Mesothelial cell of epicardium (in vitro differentiated cells): ENCODE measurements around the gene NDUFAF7. TPM values are rescaled to one million over a fixed set of nuclear protein-coding genes. Genes with fewer than 3 reads are reported as not detected.
"Not testable (repeated sequence)": the region's sequence is repeated elsewhere in the genome, so short reads cannot be mapped to it uniquely, and the experiment has no call there.

Experiments used
- DNase-seq, 2 experiments: peaks; one replicate each; pipeline ENCODE4 v3.0.0; 2021; ENCODE audit warnings: low spot score in 2 of 2; ENCODE audit not compliant: unreplicated experiment in 2 of 2
- H3K27ac Mint-ChIP-seq: 2 replicates; pipeline ENCODE4 v1.8.0; 2021; ENCODE audit warnings: mixed read lengths
- H3K27me3 Mint-ChIP-seq: 2 replicates; pipeline ENCODE4 v1.8.0; 2021; ENCODE audit warnings: low read depth, mixed read lengths
- H3K36me3 Mint-ChIP-seq: 2 replicates; pipeline ENCODE4 v1.8.0; 2021; ENCODE audit warnings: mixed read lengths
- H3K4me1 Mint-ChIP-seq: 2 replicates; pipeline ENCODE4 v1.8.0; 2021; ENCODE audit warnings: mixed read lengths
- H3K4me3 Mint-ChIP-seq: 2 replicates; pipeline ENCODE4 v1.8.0; 2021; ENCODE audit warnings: mild to moderate bottlenecking, moderate library complexity, mixed read lengths
- H3K9me3 Mint-ChIP-seq: 2 replicates; pipeline ENCODE4 v1.8.0; 2021; ENCODE audit warnings: mixed read lengths
- CTCF ChIP-seq: fragments of 200-600 bp; sonication (generic); IDR thresholded peaks from one replicate; pipeline ENCODE4 v1.5.0; 2021; ENCODE audit warnings: antibody characterized with exemption; ENCODE audit not compliant: unreplicated experiment
- total RNA-seq: library from RNA; stranded (reverse); gene quantifications from 3 replicates; pipeline ENCODE4 v1.2.1, GENCODE V29; 2021

NDUFAF7 gene
- total RNA-seq, 1 donor from 2014 or later: 27.0 TPM

- Mint-ChIP-seq H3K4me3 (no peak overlapping the region), H3K27me3 (peaks cover 9% of the 10 kb centered on the region), H3K36me3 (no peaks in the 10 kb centered on the region), H3K27ac (no peak overlapping the region), H3K4me1 (no peaks in the 10 kb centered on the region), H3K9me3 (no peaks in the 10 kb centered on the region)
- no peak for DNase-seq
- TF ChIP-seq CTCF: no peak
These were observed 41.2 kb upstream of the NDUFAF7 start for GRCh38 chr2:37190290-37190689.

DNA sequence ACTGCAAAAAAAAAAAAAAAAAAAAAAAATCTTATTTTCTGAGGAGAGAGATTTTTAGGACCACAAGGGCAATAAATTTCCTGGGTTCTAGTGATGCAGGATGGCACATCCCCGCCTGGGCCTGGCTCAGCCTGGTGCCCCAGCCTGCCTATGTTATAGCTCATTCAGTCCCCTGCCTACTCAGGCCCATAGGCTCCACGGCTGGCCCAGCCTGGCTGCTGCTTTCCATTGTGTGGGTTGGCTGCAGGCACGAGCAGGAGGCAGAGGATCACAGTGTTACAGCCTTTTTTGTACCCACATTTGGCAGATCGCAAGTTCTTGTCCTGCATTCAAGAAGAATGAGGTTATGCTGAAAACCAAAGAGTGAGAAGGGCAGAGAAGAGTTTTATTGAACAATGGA lies 40.2 kb upstream of the NDUFAF7 start:
- no peak overlapping the region for H3K4me3 Mint-ChIP-seq
- TF ChIP-seq CTCF: no peak
- peaks cover 5% of the 10 kb centered on the region for H3K27me3 Mint-ChIP-seq
- no peaks in the 10 kb centered on the region for H3K36me3 Mint-ChIP-seq
- no peaks in the 10 kb centered on the region for H3K4me1 Mint-ChIP-seq
- H3K27ac Mint-ChIP-seq: no peak overlapping the region
- no peaks in the 10 kb centered on the region for H3K9me3 Mint-ChIP-seq
- DNase-seq: no peak

DNA sequence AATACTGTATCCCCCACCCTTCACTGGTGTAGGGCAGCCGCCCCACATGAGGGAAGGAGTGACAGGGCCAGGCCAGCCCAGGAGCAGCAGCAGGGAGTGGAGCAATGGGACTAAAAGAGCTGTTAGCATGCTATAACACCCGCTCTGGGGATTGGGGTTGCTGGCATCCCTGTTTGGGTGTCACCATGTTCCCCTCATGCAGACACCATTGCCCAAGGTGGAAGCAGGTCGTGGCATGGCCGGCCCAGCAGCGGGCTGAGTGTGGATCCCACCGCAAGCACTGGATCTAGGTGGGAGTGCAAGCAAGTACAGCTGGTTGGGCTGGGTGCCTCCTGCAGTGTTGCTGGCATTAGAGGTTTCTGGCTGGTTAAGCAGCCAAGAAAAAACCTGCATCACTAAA lies 39.7 kb upstream of the NDUFAF7 start:
- H3K36me3 Mint-ChIP-seq: no peaks in the 10 kb centered on the region
- DNase-seq: no peak
- no peaks in the 10 kb centered on the region for H3K4me1 Mint-ChIP-seq
- H3K27ac Mint-ChIP-seq: no peak overlapping the region
- no peak for TF ChIP-seq CTCF
- H3K4me3 Mint-ChIP-seq: no peak overlapping the region
- no peaks in the 10 kb centered on the region for H3K9me3 Mint-ChIP-seq
- H3K27me3 Mint-ChIP-seq: peaks cover 4% of the 10 kb centered on the region

DNA sequence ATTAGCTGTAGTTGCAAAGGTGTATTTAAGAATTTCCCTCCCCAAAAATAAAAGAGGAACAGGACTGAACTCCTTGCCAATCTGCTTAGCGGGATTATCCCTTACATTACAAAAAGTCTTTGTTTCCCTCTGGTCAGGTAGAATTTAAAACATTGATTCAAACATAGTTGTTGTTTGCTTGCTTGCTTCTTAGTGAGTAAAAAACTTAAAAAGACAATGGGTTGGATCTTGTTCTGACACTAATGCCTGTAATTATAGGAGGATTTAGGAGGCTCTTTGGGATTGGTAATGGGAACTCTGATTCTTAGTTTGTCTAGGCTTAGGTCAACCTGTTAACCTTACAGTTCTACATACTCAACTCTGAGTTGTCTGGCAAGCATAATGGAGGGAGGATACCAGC lies 38.9 kb upstream of the NDUFAF7 start:
- no peak for TF ChIP-seq CTCF
- no peaks in the 10 kb centered on the region for H3K9me3 Mint-ChIP-seq
- no peak for DNase-seq
- no peak overlapping the region for H3K4me3 Mint-ChIP-seq
- no peaks in the 10 kb centered on the region for H3K4me1 Mint-ChIP-seq
- peaks cover 2% of the 10 kb centered on the region for H3K27me3 Mint-ChIP-seq
- H3K36me3 Mint-ChIP-seq: no peaks in the 10 kb centered on the region
- no peak overlapping the region for H3K27ac Mint-ChIP-seq

DNA sequence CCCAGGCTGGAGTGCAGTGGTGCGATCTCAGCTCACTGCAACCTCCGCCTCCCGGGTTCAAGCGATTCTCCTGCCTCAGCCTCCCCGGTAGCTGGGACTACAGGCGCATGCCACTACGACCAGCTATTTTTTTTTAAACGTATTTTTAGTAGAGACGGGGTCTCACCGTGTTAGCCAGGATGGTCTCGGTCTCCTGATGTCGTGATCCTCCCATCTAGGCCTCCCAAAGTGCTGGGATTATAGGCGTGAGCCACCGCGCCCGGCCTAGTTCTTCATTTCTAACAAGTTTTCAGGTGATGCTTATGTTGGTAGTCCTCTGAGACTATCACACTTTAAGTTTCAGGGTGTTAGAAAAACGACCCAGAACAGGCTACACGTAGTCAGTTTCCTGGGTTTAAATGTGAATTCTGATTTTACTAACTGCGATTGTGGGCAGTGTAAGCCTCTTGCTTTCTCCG lies 35.6 kb upstream of the NDUFAF7 start:
- H3K27me3 Mint-ChIP-seq, H3K27ac Mint-ChIP-seq, H3K4me3 Mint-ChIP-seq, H3K4me1 Mint-ChIP-seq, H3K9me3 Mint-ChIP-seq, H3K36me3 Mint-ChIP-seq, DNase-seq: not testable (repeated sequence)

DNA sequence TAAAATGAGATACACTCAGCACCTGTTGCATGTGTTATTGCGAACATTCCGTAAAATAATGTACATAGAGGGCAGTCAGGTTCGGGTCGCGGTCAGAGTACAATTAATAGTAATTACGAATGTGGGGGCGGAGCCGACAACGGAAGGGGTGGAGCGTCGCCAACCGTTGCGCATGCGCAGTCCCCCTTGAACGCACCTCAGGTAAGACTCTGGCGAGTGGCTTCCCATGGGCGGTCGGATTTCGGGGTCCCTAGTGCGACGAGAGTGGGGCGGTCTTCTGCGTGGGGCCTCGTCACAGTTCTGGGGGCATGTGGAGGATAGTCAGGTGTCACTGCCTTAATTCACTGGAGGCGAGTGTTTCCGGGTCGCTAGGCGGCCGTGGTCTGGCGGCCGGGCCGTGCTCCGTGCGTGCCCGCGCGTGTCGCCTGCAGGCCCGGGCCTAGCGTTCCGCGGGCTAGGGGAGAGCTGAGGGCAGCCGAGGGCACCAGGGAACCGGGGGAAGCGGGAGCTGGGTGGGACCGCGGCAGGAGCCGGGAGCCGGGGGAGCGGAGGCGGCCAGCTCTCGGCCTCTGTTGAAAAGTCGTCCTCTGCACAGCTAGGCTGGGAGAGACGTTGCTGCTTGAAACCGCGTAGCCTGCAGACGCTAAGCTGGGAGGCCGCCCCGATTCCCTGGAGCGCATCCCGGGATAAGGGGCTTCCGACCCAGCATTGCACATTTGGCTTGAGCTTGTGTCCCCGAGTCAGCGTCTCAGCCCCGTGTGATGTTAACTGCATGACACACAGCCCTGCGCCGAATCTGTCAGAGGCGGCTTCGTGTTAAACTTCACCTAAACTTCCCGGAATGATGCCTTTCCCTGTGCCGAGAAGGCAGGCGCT lies 34.9 kb upstream of the NDUFAF7 start, which contains the start of gene CEBPZOS:
Gene CEBPZOS (plus strand): TSS at position 177 of the 876 bp plus-strand sequence. CDS start 3,209 bp downstream, outside the sequence.
- TF ChIP-seq CTCF: no peak
- Mint-ChIP-seq H3K9me3 (no peaks in the 10 kb centered on the region), H3K36me3 (peaks cover 5% of the 10 kb centered on the region), H3K27ac (no peak within 1 kb of the TSS), H3K4me3 (no peak within 1 kb of the TSS), H3K4me1 (no peaks in the 10 kb centered on the region), H3K27me3 (no peaks in the 10 kb centered on the region)
- DNase-seq: no peak
